GM23248 (cell line): ENCODE data around the gene LRMDA.

Experiments used
- EZH2 ChIP-seq: fragments of 200-600 bp; sonication (generic); IDR thresholded peaks from 2 replicates; pipeline ENCODE4 v1.6.1; 2018; ENCODE audit warnings: antibody characterized with exemption, mild to moderate bottlenecking; ENCODE audit not compliant: insufficient read depth, poor library complexity, severe bottlenecking
- EZH2phosphoT487 ChIP-seq: fragments of 200-600 bp; sonication (generic); IDR thresholded peaks from 2 replicates; pipeline ENCODE4 v1.6.1; 2018; ENCODE audit warnings: antibody characterized with exemption, moderate library complexity, mild to moderate bottlenecking, low read depth; ENCODE audit not compliant: insufficient read depth

DNA sequence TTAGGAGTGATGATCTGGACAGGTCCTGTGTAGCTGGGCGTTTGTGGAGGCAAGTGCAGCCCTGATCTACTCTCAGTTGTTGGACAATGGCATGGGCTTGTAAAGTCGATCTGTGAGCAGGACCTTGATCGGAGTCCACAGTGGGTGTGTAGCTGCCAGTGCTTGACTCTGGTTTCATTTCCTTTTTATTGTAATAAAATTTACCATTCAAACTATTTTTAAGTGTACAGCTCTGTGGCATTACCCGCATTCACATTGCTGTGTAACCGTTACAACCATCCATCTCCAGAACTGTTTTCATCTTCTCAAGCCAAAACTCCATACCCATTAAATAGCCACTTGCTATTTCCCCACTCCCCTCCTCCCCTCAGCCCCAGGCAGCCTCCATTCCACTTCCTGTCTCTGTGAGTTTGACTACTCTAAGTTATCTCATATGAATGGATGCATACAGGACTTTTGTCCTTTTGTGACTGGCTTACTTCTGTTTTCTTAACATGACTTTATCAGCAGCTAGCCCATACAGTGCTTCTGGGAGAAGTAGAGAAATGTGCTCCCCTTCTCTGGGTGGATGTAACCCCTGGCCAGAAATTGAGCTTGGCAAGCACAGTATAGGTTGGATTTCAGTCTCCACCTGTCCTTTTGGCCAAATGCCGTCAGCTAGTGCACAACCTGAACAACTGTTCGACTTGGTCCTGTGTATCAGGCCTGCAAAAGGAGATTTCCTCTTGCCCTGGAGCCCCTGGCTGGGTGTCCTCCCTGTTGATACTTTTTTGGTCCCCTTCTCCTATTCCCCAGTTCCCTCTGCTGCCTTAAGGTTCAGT is 180.0 kb downstream of the LRMDA start:
- TF ChIP-seq EZH2phosphoT487 (no peak), EZH2 (no peak)
